DND-41 (cell line): ENCODE measurements around the gene IRF6.

Experiments used
- ATAC-seq: fragments of 200-7000 bp; cut with Tn5 transposase; 3 replicates; pipeline ENCODE4 v1.9.1; 2021; ENCODE audit warnings: low read depth; ENCODE audit not compliant: insufficient read depth
- DNase-seq: peaks from one replicate; pipeline ENCODE4 v3.0.0-alpha.2; 2020
- H2AFZ ChIP-seq: 2 replicates; pipeline ENCODE4 v1.6.0; 2012; ENCODE audit warnings: low read depth, low read length
- H3K27ac ChIP-seq: 2 replicates; pipeline ENCODE4 v1.5.1; 2012; ENCODE audit warnings: low read length, inconsistent platforms
- H3K27me3 ChIP-seq: fragments of 200-600 bp; sonication (generic); 2 replicates; pipeline ENCODE4 v1.6.0; 2012; ENCODE audit warnings: low read length, mild to moderate bottlenecking, inconsistent platforms; ENCODE audit not compliant: insufficient read depth, poor library complexity
- H3K36me3 ChIP-seq: 2 replicates; pipeline ENCODE4 v1.5.1; 2012; ENCODE audit warnings: low read length, inconsistent platforms; ENCODE audit not compliant: insufficient read depth
- H3K4me1 ChIP-seq: 2 replicates; pipeline ENCODE4 v1.5.1; 2012; ENCODE audit warnings: mild to moderate bottlenecking, low read length; ENCODE audit not compliant: insufficient read depth
- H3K4me2 ChIP-seq: 2 replicates; pipeline ENCODE4 v1.6.0; 2012; ENCODE audit warnings: mild to moderate bottlenecking, moderate library complexity, low read length, inconsistent platforms; ENCODE audit not compliant: insufficient read depth
- H3K4me3 ChIP-seq, 2 experiments: fragments of 200-600 bp in 1 of 2; shearing (Covaris generic) in 1 of 2; 2 replicates each; pipeline ENCODE4 v1.5.1; 2012 to 2016; ENCODE audit warnings: inconsistent platforms in 2 of 2, low read length in 2 of 2, mild to moderate bottlenecking in 2 of 2, low read depth in 1 of 2, moderate library complexity in 1 of 2
- H3K79me2 ChIP-seq: 2 replicates; pipeline ENCODE4 v1.6.0; 2012; ENCODE audit warnings: low read length, inconsistent platforms; ENCODE audit not compliant: insufficient read depth
- H3K9ac ChIP-seq: 2 replicates; pipeline ENCODE4 v1.6.0; 2012; ENCODE audit warnings: low read depth, mild to moderate bottlenecking, inconsistent platforms, low read length, moderate library complexity
- H3K9me3 ChIP-seq: 2 replicates; pipeline ENCODE4 v1.5.1; 2012; ENCODE audit warnings: low read length, moderate library complexity, mild to moderate bottlenecking, inconsistent platforms; ENCODE audit not compliant: insufficient read depth, severe bottlenecking
- H4K20me1 ChIP-seq: 2 replicates; pipeline ENCODE4 v1.6.0; 2012; ENCODE audit warnings: low read length; ENCODE audit not compliant: insufficient read depth
- CTCF ChIP-seq: IDR thresholded peaks from 2 replicates; pipeline ENCODE4 v1.5.1; 2012; ENCODE audit warnings: borderline replicate concordance, low read length, moderate library complexity, mild to moderate bottlenecking; ENCODE audit not compliant: poor library complexity, severe bottlenecking; ENCODE audit errors: extremely low read depth
- EZH2 ChIP-seq: IDR thresholded peaks from 3 replicates; pipeline ENCODE4 v1.6.1; 2012; ENCODE audit warnings: borderline replicate concordance, low read depth, mild to moderate bottlenecking, moderate library complexity, low read length, inconsistent platforms; ENCODE audit not compliant: severe bottlenecking

Gene IRF6

GRCh38 chr1:209755926-209756614 lies 49.9 kb downstream of the IRF6 start, which contains the start of gene TRAF3IP3:
Gene TRAF3IP3 (plus strand): TSS chr1:209756053. CDS start chr1:209760040, 3,987 bp downstream.
- ATAC-seq (peak; percentile 96), DNase-seq (peak; percentile 89)
- no peaks in the 10 kb centered on the region for H4K20me1 ChIP-seq
- peak within 1 kb of the TSS; percentile 69 for H3K9ac ChIP-seq
- H3K36me3 ChIP-seq = peaks cover 30% of the 10 kb centered on the region
- H3K4me2 ChIP-seq = peak within 1 kb of the TSS; percentile 84
- H2AFZ ChIP-seq = peak within 1 kb of the TSS; percentile 79
- H3K79me2 ChIP-seq = peaks cover 30% of the 10 kb centered on the region
- no peaks in the 10 kb centered on the region for H3K27me3 ChIP-seq
- peak within 1 kb of the TSS; percentile 27 to 65 for H3K4me3 ChIP-seq
- H3K9me3 ChIP-seq = no peaks in the 10 kb centered on the region
- H3K27ac ChIP-seq = peak within 1 kb of the TSS; percentile 96
- TF ChIP-seq CTCF = no peak
- no peak for TF ChIP-seq EZH2
- H3K4me1 ChIP-seq = peaks cover 41% of the 10 kb centered on the region

- Histone ChIP-seq H4K20me1 (no peaks in the 10 kb centered on the region), H3K9ac (peak overlapping the region; percentile 69), H3K9me3 (no peaks in the 10 kb centered on the region), H3K27me3 (no peaks in the 10 kb centered on the region), H3K4me1 (peaks cover 41% of the 10 kb centered on the region), H3K27ac (peak overlapping the region; percentile 96), H3K4me3 (peak overlapping the region in 1 of 2 experiments; percentile 65; a peak in 2 of 4 replicates), H2AFZ (peak overlapping the region; percentile 79), H3K4me2 (peak overlapping the region; percentile 84), H3K79me2 (peaks cover 30% of the 10 kb centered on the region), H3K36me3 (peaks cover 25% of the 10 kb centered on the region)
- TF ChIP-seq CTCF (no peak), EZH2 (no peak)
- DNase-seq (no peak), ATAC-seq (no peak)
Measured at GRCh38 chr1:209755256-209755655, 50.7 kb downstream of the IRF6 start.

DNA sequence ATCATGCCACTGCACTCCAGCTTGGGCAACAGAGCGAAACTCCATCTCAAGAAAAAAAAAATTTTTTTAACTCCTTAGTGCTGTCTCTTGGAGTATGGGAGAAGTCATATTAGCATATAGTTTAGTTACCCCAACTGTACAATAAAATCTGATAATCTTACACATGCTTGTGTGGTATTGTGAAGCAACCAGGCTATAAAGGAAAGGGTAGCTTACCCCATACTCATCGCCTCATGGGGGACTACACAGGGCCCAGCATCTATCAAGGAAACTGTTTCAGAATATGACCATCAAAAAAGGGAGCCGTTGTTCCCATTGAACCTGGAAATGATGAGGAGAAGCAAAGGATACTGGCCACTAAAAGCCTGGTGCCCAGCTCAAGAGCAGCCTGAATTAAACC lies 53.1 kb downstream of the IRF6 start:
- Histone ChIP-seq H3K27me3 (no peaks in the 10 kb centered on the region), H4K20me1 (no peaks in the 10 kb centered on the region), H3K9me3 (no peaks in the 10 kb centered on the region), H2AFZ (no peak overlapping the region), H3K9ac (no peak overlapping the region), H3K4me1 (peaks cover 30% of the 10 kb centered on the region), H3K27ac (no peak overlapping the region), H3K4me2 (no peak overlapping the region), H3K36me3 (peaks cover 2% of the 10 kb centered on the region; the same call in 1 of the 2 replicates), H3K79me2 (peaks cover 18% of the 10 kb centered on the region), H3K4me3 (no peak overlapping the region)
- TF ChIP-seq EZH2 (no peak), CTCF (no peak)
- ATAC-seq = no peak
- no peak for DNase-seq
